GM21360 (cell line): ENCODE data around the gene ZNF503.

ENCODE experiments used
- ATAC-seq: cut with Tn5 transposase; IDR thresholded peaks from one replicate; pipeline ENCODE4 v1.9.1; 2021; ENCODE audit warnings: mild to moderate bottlenecking, moderate library complexity; ENCODE audit not compliant: unreplicated experiment

ZNF503 gene

DNA sequence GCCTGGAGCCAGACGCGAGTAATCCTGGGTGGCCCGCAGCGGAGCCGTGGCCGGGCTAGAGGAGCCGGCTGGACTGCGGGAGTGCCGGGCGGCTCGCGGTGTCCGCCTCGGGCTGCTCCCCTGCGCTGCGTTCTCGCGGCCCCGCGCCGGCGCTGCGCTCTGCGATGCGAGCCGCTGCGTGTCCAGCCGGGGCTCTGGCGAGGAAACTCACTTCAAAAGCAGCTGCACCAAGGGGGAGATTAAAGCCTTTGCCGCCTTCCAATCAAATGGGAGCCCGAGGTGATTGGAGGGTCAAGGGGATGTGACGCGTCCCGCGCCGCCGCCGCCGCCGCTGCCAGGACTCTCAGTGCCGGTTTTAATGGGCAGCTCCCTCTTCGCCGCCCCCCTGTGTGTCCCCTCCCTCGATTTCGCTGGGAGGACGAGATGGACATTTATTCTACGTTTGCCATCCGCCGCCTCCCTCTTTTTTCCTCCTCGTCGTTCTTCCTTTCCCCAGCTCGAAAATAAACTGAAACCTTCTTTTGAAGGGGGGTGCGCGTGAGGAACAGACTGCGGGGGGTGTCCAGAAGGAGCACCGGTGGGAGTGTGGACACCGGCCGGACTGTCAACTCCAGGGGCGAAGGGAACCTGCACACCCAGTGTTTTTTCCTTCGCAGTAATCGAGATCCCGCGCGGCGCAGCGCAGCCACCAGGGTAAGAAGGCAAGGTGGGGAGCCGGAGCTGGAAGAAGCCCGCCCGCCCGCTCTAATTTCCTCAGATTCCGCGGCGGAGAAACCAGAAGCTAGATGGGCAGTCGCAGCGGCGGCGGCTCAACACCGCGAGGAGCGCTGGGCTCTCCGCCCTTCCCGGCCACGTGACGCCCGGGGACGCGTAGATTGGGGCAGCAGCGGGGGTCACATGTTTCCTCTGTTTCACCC is at the start of gene ZNF503:
Gene ZNF503 (minus strand): TSS at position 196 of the 917 bp plus-strand sequence. CDS start 345 bp downstream, outside the sequence.
- no peak for ATAC-seq

DNA sequence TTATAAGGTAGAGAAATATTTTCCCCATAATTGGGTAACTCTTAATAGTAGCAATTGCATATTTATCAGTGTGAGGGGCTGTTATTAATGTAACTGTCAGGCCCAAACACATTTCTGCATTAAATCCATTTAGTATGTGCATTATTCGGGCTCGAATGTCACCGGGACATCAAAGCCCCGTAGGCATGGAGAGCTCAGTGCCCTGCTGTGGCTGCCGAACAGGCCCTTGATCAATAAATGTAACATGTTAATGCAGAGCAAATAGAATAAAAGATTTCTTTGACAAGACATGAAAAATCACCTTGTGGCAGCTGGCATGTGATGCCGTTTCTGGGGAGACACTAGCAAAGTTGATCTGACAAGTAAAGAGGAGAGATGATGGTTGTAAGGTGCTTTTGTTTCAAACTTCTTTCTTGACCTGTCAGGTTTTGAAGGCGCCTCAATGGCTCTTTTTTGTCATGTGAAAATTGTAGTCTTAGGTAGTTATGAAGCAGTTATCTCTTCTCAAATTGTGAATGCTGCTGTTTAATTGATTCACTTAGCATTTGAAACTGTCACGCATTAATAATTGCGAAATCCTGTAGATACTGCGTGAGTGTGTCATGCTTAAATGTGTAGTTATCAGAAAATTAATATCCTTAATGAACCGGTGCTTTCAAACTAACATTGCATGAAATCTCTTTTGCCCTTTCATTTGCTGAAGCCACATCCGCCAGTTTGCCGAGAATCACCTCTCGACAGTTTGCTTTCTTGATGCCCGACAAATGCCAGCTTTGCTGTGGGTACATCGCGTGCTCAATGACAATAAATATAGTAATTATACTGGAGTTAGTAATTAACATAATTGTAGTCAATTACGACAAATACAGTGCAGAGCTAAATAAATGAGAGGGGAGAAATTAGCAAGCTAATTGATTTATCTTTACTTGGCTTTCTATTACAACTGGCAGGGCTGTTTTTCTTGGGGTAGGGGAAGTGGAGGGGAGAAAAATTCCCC is 49.4 kb upstream of the ZNF503 start:
- no peak for ATAC-seq

GRCh38 chr10:75450075-75450445 is 48.5 kb upstream of the ZNF503 start:
- no peak for ATAC-seq

GRCh38 chr10:75449382-75450074 is 48.0 kb upstream of the ZNF503 start:
- no peak for ATAC-seq

- no peak for ATAC-seq
Observed at GRCh38 chr10:75448166-75448565, 46.6 kb upstream of the ZNF503 start.

- no peak for ATAC-seq
Observed at GRCh38 chr10:75446508-75446907, 44.9 kb upstream of the ZNF503 start.

- no peak for ATAC-seq
Observed at GRCh38 chr10:75444781-75445386, 43.3 kb upstream of the ZNF503 start.

DNA sequence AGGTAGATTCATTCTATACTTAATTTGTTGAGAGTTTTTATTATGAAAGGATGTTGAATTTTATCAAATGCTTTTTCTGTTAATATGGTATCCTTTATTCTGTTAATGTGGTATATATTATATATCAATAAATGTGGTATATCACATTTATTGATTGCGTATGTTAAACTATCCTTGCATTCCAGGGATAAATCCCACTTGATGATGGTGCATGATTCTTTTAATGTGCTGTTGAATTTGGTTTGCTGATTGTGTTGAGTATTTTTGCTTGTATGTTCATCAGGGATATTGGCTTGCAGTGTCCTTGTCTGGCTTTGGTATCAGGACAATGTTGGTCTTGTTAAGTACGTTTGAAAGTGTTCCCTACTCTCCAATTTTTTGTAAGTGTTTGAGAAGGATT is 41.8 kb upstream of the ZNF503 start:
- no peak for ATAC-seq

- no peak for ATAC-seq
Observed at GRCh38 chr10:75441682-75442081, 40.1 kb upstream of the ZNF503 start.

- ATAC-seq, result no peak
Observed at GRCh38 chr10:75441196-75441595, 39.6 kb upstream of the ZNF503 start.

DNA sequence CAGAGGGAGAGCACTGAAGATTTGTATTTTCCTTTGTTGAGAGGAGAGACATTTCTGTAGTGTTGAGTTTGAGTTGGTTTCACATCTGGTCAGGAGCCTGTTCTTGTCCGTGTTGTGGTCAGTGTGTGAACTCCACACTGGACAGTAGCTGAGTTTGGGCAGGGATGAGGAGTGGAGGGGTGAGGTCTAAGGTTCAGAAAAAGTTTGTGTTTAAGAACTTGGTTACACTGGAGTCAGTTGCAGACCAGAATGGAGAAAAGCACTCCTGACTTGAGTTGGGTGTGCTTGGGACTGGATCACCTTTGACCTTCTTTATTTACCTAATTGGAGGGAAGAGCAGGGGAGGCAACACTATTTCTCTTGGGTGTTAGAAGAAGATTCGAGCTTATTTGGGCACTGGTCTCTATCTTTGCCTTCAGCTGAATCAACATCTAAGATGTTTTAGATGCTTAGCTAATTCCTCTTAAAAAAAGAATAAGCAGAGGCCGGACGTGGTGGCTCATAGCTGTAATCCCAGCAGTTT is 38.8 kb upstream of the ZNF503 start:
- ATAC-seq, result no peak

DNA sequence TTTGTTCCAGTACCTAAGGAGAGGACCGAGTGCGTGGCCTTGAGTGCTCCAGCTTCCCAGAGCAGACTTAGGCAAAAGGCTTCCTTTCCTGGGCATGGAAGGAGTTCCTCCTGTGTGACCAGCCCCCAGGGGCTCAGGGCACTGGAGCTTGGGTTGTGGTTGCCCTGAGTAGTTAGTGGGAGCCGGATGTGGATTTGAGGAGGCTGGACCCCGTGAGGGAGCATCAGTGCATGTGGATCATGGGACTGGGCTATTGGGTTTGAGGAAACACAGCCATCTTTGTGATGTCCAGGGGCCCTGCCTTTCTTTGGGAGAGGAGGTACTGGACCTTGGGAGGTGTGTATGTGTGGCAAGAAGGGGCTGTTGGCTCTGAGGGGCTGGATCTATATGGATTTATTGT is 38.2 kb upstream of the ZNF503 start:
- ATAC-seq, result no peak

- no peak for ATAC-seq
Observed at GRCh38 chr10:75438275-75438674, 36.7 kb upstream of the ZNF503 start.

DNA sequence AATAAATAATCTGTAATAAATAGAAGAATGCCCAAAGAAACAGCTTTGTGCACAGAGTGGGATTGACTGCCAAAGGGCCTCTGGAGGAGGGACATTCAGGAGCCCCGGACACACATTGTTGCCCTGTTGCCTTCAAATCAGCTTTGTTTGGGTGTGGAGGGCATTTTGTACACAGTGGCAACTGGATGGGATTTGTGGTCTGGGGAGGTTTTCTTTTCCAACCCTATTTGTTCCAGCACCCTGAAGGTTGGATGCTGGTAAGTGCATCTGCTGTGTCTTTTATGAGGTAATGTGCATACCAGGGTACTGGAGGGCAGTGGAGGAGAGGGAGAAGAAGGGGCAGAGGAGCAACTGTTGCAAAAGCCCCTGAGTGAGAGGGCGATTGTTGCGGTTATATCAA is 36.1 kb upstream of the ZNF503 start:
- no peak for ATAC-seq

DNA sequence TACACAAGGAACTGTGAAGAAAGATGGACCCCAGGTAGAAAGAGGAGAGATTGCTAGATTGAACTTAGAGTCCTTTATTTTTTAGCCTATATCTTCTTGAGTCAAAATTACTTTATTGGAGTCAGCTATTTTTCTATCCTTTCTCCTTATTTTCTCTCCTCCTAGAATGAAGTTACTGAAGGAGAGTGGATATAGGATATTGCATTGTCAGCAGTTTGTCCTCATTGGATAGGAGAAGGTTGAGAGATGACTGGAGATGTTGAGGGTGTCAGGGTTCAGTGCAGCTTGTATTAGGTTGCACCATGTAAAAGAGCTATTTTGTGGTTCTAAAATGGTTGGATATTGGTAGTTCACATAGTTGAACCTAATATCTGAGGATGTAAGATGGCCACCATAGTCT is 35.3 kb upstream of the ZNF503 start:
- ATAC-seq, result no peak

DNA sequence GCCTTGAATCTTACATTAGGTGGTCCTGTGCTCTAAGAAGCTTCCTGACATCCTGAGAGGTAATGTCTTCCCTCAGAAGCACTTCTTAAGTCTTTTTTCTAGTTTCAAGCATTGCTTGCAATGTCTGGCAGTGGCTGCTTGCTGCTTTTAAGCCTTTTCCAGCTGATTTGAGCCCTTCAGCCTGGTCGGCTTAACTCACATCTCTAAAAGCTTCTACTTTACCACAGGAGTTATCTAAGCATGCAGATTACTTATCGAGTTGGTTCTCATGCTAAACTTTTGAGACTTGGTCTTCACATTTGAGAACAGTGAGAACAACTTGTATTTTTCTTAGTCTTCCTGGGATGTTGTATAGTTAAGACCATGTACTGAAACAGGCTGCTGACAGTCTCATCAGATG is 33.7 kb upstream of the ZNF503 start:
- ATAC-seq, result no peak

DNA sequence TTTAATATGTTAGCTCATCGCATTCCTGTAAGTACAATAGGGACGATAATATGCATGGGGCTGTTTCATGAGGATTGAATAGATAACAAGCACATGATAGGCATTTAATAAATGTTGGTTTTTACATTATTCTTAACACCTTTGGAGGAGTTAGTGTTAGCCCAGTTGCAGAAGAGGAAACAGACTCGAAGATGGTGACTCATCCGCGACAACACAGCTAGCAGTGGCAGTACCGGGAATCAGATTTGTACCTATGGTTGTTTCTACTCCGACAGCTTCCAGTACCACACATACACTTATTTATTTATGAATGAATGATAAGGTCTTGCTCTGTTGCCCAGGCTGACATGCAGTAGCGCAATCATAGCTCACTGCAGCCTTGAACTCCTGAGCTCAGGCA is 32.7 kb upstream of the ZNF503 start:
- no peak for ATAC-seq

DNA sequence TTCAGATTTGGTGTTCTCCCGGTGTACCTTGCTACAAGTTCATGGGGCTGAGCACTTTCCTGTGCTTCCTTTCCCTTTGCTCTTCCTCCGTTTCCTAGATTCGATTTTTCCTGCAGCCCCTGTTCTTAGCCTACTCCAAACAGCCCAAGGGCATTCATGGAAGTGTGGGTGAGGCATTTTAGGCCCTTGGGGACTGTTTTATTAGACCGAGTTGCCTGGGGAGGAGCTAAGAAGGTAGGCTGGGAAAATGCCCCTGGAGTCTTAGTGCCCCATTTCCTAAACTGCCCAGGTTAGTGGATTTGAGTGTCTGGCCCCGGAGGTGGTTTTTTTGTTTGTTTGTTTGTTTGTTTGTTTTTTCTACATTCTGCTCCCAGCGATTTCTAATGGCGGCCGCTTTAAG is 31.7 kb upstream of the ZNF503 start:
- ATAC-seq, result no peak

DNA sequence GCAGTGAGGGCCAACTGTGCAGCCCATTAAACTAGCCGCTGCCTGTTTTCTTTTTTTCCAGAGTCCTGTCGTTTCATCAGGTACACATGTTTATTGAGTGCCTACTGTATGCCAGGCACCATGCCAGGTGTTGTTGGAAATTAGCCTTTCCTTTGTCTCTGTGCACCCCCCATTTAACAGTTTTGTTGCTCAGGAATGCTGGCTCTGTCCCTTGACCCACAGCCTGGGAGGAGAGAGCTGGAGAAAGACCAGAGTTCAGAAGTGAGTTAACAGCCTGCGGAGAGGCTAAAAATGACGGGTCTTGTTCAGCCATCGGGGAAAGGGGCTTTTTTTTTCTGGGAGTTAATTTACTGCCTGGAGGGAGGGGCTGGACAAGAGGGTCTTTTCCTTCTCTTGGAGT is 31.2 kb upstream of the ZNF503 start:
- ATAC-seq, result no peak

- no peak for ATAC-seq
Observed at GRCh38 chr10:75432176-75432575, 30.6 kb upstream of the ZNF503 start.
